ENCODE data around the gene POLD4. TPM values are rescaled to one million over a fixed set of nuclear protein-coding genes. Genes with fewer than 3 reads are reported as not detected.
A peak's percentile ranks its signal among the peaks of the same experiment; 100 is the strongest.

Gene POLD4
- total and polyA plus RNA-seq, 2 of the 13 experiments (the other 11 are each of a cell fraction or from before 2014, with no cell fraction given): 10.5 to 27.4 TPM

DNA sequence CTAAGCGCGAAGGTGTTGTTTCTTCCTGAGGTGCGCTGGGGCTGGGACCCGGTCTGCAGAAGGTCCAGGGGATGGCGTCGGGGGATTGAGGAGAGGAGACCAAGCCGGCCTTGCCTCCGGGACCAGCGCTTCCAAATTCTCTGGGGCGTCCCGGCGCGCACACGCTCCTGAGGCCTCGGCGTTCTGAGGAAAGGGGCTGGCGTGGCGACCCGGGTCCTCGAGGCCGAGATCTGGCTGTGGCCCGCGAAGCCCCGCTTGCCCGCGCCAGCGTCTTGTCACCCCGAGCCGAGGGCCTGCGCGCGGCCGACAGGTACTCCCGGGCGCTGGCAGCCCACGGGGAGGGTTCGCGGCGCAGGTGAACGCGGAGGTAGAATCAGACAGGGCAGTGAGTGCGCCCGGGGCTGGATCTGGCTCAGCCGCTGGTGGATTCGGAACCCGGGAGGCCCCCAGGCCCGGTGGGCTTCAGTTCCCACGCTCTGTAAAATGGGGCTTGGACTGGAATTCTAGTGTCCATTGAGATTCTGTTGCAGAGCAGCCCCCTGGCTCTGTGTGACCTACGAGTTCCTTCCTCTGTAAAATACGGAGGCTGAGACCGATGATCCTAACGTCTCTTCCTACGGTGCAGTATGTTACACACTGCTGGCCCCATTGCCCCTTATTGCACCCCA, 35.3 kb downstream of the POLD4 start (continued):
- TF ChIP-seq ZBTB38 (CRISPR knock-in tag; IDR thresholded peaks at IDR 0.05) (peak; percentile 42), ZNF274 (CRISPR knock-in tag; IDR thresholded peaks at IDR 0.05) (no peak), AHR (CRISPR knock-in tag; IDR thresholded peaks at IDR 0.05) (0 out of 2 replicates have a peak, but pooled peaks have one; percentile 21), NKX3-1 (CRISPR knock-in tag; IDR thresholded peaks at IDR 0.05) (no peak), SP5 (CRISPR knock-in tag; IDR thresholded peaks at IDR 0.05; ENCODE audit: borderline replicate concordance, low read depth) (no peak), ZFY (CRISPR knock-in tag; IDR thresholded peaks at IDR 0.05) (peak; percentile 84), HES4 (CRISPR knock-in tag; IDR thresholded peaks at IDR 0.05; ENCODE audit: borderline replicate concordance) (no peak), TCF12 (IDR thresholded peaks at IDR 0.05) (no peak), TCF12 (CRISPR knock-in tag; IDR thresholded peaks at IDR 0.05) (0 out of 2 replicates have a peak, but pooled peaks have one; percentile 43), ZFYVE20 (CRISPR knock-in tag; IDR thresholded peaks at IDR 0.05; ENCODE audit: borderline replicate concordance, low read depth) (no peak), HDAC6 (IDR thresholded peaks at IDR 0.05; ENCODE audit: low read depth, low read length) (no peak), SETDB1 (CRISPR knock-in tag; IDR thresholded peaks at IDR 0.05; ENCODE audit: borderline replicate concordance) (no peak), ZNF430 (CRISPR knock-in tag; IDR thresholded peaks at IDR 0.05) (peak; percentile 73; the same call in 1 of the 2 replicates), ZNF569 (CRISPR knock-in tag; IDR thresholded peaks at IDR 0.05; ENCODE audit: borderline replicate concordance) (no peak), FOXO1 (CRISPR knock-in tag; IDR thresholded peaks at IDR 0.05) (peak; percentile 7; the same call in 1 of the 2 replicates), ZNF549 (CRISPR knock-in tag; IDR thresholded peaks at IDR 0.05) (no peak), PRMT3 (CRISPR knock-in tag; IDR thresholded peaks at IDR 0.05; ENCODE audit: borderline replicate concordance, low read depth) (no peak), GLI4 (CRISPR knock-in tag; IDR thresholded peaks at IDR 0.05; ENCODE audit: borderline replicate concordance) (no peak), MEF2D (CRISPR knock-in tag; IDR thresholded peaks at IDR 0.05) (0 out of 2 replicates have a peak, but pooled peaks have one; percentile 9), ZNF383 (CRISPR knock-in tag; IDR thresholded peaks at IDR 0.05; ENCODE audit: borderline replicate concordance) (0 out of 2 replicates have a peak, but pooled peaks have one; percentile 71), ZFP36 (IDR thresholded peaks at IDR 0.05; ENCODE audit: borderline replicate concordance, low read depth, low read length, partially characterized antibody) (no peak), FOXA3 (CRISPR knock-in tag; IDR thresholded peaks at IDR 0.05) (no peak), ZNF350 (CRISPR knock-in tag; IDR thresholded peaks at IDR 0.05; ENCODE audit: borderline replicate concordance, low read depth) (0 out of 2 replicates have a peak, but pooled peaks have one; percentile 27)
- TF ChIP-seq, protein P1, sequence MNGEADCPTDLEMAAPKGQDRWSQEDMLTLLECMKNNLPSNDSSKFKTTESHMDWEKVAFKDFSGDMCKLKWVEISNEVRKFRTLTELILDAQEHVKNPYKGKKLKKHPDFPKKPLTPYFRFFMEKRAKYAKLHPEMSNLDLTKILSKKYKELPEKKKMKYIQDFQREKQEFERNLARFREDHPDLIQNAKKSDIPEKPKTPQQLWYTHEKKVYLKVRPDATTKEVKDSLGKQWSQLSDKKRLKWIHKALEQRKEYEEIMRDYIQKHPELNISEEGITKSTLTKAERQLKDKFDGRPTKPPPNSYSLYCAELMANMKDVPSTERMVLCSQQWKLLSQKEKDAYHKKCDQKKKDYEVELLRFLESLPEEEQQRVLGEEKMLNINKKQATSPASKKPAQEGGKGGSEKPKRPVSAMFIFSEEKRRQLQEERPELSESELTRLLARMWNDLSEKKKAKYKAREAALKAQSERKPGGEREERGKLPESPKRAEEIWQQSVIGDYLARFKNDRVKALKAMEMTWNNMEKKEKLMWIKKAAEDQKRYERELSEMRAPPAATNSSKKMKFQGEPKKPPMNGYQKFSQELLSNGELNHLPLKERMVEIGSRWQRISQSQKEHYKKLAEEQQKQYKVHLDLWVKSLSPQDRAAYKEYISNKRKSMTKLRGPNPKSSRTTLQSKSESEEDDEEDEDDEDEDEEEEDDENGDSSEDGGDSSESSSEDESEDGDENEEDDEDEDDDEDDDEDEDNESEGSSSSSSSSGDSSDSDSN (CRISPR knock-in tag; IDR thresholded peaks at IDR 0.05): 0 out of 2 replicates have a peak, but pooled peaks have one; percentile 36
- TF ChIP-seq, protein P2, sequence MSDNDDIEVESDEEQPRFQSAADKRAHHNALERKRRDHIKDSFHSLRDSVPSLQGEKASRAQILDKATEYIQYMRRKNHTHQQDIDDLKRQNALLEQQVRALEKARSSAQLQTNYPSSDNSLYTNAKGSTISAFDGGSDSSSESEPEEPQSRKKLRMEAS (IDR thresholded peaks at IDR 0.05): peak; percentile 68
- TF ChIP-seq, protein P3, sequence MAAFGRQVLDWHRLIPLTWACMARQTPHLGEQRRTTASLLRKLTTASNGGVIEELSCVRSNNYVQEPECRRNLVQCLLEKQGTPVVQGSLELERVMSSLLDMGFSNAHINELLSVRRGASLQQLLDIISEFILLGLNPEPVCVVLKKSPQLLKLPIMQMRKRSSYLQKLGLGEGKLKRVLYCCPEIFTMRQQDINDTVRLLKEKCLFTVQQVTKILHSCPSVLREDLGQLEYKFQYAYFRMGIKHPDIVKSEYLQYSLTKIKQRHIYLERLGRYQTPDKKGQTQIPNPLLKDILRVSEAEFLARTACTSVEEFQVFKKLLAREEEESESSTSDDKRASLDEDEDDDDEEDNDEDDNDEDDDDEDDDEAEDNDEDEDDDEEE (CRISPR knock-in tag; IDR thresholded peaks at IDR 0.05): 0 out of 2 replicates have a peak, but pooled peaks have one; percentile 65
- TF ChIP-seq, protein P4, sequence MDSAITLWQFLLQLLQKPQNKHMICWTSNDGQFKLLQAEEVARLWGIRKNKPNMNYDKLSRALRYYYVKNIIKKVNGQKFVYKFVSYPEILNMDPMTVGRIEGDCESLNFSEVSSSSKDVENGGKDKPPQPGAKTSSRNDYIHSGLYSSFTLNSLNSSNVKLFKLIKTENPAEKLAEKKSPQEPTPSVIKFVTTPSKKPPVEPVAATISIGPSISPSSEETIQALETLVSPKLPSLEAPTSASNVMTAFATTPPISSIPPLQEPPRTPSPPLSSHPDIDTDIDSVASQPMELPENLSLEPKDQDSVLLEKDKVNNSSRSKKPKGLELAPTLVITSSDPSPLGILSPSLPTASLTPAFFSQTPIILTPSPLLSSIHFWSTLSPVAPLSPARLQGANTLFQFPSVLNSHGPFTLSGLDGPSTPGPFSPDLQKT (CRISPR knock-in tag; IDR thresholded peaks at IDR 0.05; ENCODE audit: borderline replicate concordance): 0 out of 2 replicates have a peak, but pooled peaks have one; percentile 23
